ENCODE results near the gene PPP4R1. TPM values are rescaled to one million over a fixed set of nuclear protein-coding genes. Genes with fewer than 3 reads are reported as not detected.
"Not testable (repeated sequence)": the region's sequence is repeated elsewhere in the genome, so short reads cannot be mapped to it uniquely, and the experiment has no call there.

PPP4R1 gene
- total RNA-seq, 4 donors from 2014 or later, result 27.7 to 48.3 (median 32.0) TPM

DNA sequence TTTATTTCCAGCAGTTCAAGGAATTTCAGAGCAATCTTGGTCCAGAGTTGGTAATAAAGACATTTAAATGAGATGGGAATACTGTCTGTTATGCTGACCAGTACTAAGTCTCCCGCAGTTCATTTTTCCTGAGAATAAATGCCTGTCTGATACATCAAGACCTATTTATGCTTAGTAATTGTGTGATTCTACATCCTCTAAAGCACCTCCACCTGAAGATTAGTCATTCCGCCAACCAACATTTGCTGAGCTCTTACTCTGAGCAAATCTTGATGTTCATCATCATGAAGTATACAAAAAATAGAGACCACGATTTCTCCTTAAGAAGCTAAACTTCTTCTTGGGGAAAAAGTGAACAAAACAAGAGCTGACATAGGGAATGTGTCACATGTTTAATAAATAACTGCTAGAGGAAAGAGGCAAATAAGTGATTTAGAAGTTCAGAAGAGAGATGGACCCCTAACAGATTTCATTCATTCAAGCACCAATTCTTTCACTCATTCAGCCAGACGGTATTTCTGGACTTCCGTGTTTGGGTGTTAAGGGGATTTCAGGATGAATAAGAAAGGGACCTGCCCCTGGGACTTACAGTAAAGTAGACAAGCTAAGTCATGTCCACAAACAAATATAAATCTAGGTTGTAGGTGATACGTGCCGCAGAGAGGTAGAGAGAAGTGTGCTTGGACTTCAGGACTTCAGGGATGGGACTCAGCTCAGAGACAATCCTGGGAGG is 34.2 kb upstream of the PPP4R1 start:
- H3K9me3 ChIP-seq, result no peaks in the 10 kb centered on the region
- TF ChIP-seq, protein P1, sequence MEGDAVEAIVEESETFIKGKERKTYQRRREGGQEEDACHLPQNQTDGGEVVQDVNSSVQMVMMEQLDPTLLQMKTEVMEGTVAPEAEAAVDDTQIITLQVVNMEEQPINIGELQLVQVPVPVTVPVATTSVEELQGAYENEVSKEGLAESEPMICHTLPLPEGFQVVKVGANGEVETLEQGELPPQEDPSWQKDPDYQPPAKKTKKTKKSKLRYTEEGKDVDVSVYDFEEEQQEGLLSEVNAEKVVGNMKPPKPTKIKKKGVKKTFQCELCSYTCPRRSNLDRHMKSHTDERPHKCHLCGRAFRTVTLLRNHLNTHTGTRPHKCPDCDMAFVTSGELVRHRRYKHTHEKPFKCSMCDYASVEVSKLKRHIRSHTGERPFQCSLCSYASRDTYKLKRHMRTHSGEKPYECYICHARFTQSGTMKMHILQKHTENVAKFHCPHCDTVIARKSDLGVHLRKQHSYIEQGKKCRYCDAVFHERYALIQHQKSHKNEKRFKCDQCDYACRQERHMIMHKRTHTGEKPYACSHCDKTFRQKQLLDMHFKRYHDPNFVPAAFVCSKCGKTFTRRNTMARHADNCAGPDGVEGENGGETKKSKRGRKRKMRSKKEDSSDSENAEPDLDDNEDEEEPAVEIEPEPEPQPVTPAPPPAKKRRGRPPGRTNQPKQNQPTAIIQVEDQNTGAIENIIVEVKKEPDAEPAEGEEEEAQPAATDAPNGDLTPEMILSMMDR (IDR thresholded peaks at IDR 0.05 in 4 of 5, conservative IDR thresholded peaks at IDR 0.05 in 1 of 5), result no peak
- no peak for TF ChIP-seq POLR2A (IDR thresholded peaks at IDR 0.05)
- DNase-seq (no peak), ATAC-seq (no peak)
- H3K27ac ChIP-seq, result no peak overlapping the region
- no peaks in the 10 kb centered on the region for H3K4me1 ChIP-seq
- intact Hi-C loops (cut with DNase I; ENCODE audit: low total_unique reads), result no loop called here
- H3K27me3 ChIP-seq, result no peaks in the 10 kb centered on the region
- H3K4me3 ChIP-seq, result no peak overlapping the region
- in situ Hi-C loops (cut with MboI; ENCODE audit: low sequenced_read_pairs in 4 of 4), result no loop called here
- no peaks in the 10 kb centered on the region for H3K36me3 ChIP-seq

- DNase-seq, result no peak
- H3K27ac ChIP-seq, result no peak overlapping the region
- H3K4me3 ChIP-seq, result no peak overlapping the region
- TF ChIP-seq, protein P1 (IDR thresholded peaks at IDR 0.05 in 4 of 5, conservative IDR thresholded peaks at IDR 0.05 in 1 of 5), result no peak
- TF ChIP-seq POLR2A (IDR thresholded peaks at IDR 0.05), result no peak
- H3K27me3 ChIP-seq, result no peaks in the 10 kb centered on the region
- intact Hi-C loops (cut with DNase I; ENCODE audit: low total_unique reads), result no loop called here
- H3K4me1 ChIP-seq, result no peaks in the 10 kb centered on the region
- H3K36me3 ChIP-seq, result no peaks in the 10 kb centered on the region
- no peak for ATAC-seq
- H3K9me3 ChIP-seq, result no peaks in the 10 kb centered on the region
- in situ Hi-C loops (cut with MboI; ENCODE audit: low sequenced_read_pairs in 4 of 4), result no loop called here
Measured at GRCh38 chr18:9647496-9648323, 33.4 kb upstream of the PPP4R1 start.

DNA sequence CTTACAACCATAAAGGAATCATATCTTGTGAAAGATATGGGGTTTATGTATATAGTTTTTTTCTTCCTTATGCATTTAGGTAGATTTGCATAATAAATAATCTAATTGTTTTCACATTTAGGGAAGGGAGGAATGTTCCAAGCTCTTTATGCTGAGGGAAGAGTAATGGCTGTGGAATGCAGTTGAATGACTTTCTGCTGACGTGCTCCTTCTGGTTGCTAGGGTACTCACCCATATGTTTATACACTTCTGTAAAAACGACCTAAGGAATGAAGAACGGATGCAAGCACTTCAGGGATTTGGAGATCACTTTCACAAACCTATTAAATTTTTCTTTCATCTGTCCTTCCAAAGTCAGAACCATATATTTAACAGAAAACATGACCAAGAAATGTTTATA is 29.2 kb upstream of the PPP4R1 start:
- ATAC-seq, result no peak

DNA sequence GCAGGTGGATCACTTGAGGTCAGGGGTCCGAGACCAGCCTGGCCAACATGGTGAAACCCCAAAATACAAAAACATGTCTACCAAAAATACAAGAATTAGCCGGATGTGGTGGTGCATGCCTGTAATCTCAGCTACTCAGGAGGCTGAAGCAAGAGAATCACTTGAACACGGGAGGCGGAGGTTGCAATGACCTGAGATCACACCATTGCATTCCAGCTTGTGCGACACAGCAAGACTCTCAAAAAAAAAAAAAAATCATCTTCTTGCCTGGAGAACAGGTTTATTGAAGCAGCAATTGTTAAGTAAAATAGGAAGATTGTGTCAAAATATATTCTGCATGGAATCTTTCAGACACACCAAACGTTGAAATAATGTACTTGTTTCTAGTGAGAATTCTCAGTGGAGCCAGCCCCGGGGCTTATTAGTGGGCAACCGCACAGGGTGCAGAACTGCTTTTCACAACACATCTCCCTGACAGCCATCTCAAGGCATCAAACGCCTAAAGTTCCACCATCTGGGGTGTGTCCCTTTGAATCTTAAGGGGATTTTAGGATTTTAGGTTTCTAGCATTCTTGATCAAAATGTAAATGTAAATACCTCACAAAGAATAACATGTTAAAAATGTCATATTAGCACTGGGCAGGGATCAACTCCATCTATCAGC is 28.6 kb upstream of the PPP4R1 start:
- no peak overlapping the region for H3K4me3 ChIP-seq
- no peak overlapping the region for H3K27ac ChIP-seq
- TF ChIP-seq, protein P1 (IDR thresholded peaks at IDR 0.05 in 4 of 5, conservative IDR thresholded peaks at IDR 0.05 in 1 of 5), result no peak
- TF ChIP-seq POLR2A (IDR thresholded peaks at IDR 0.05), result no peak
- intact Hi-C loops (cut with DNase I; ENCODE audit: low total_unique reads), result no loop called here
- no peak for ATAC-seq
- no peaks in the 10 kb centered on the region for H3K4me1 ChIP-seq
- H3K27me3 ChIP-seq, result no peaks in the 10 kb centered on the region
- in situ Hi-C loops (cut with MboI; ENCODE audit: low sequenced_read_pairs in 4 of 4), result no loop called here
- no peaks in the 10 kb centered on the region for H3K9me3 ChIP-seq
- H3K36me3 ChIP-seq, result no peaks in the 10 kb centered on the region
- no peak for DNase-seq

More for the DNA sequence above, 29.2 kb upstream of the PPP4R1 start:
- no peak for DNase-seq
- Histone ChIP-seq H3K27me3 (no peaks in the 10 kb centered on the region), H3K9me3 (no peaks in the 10 kb centered on the region), H3K4me1 (no peaks in the 10 kb centered on the region), H3K4me3 (no peak overlapping the region), H3K27ac (no peak overlapping the region), H3K36me3 (no peaks in the 10 kb centered on the region)
- intact Hi-C loops (cut with DNase I; ENCODE audit: low total_unique reads) (no loop called here), in situ Hi-C loops (cut with MboI; ENCODE audit: low sequenced_read_pairs in 4 of 4) (no loop called here)
- TF ChIP-seq, protein P1 (IDR thresholded peaks at IDR 0.05 in 4 of 5, conservative IDR thresholded peaks at IDR 0.05 in 1 of 5), result no peak
- no peak for TF ChIP-seq POLR2A (IDR thresholded peaks at IDR 0.05)

DNA sequence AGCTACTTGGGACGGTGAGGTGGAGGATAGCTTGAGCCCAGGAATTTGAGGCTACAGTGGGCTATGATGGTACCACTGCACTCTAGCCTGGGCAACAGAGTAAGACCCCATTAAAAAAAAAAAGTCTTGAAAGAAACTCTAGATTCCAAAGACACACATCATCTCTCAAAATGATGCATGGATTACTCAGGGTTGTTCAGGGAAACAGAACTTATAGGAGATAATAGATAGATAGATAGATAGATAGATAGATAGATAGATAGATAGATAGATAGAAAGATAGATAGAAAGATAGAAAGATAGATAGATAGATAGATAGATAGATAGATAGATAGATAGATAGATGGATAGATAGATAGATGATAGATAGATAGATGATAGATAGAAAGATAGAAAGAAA is 26.7 kb upstream of the PPP4R1 start:
- intact Hi-C loops (cut with DNase I; ENCODE audit: low total_unique reads); H3K36me3 ChIP-seq; DNase-seq; ATAC-seq; H3K4me1 ChIP-seq; H3K27me3 ChIP-seq; H3K27ac ChIP-seq; H3K4me3 ChIP-seq; H3K9me3 ChIP-seq; in situ Hi-C loops (cut with MboI; ENCODE audit: low sequenced_read_pairs in 4 of 4): not testable (repeated sequence)

Measured in gastrocnemius medialis (tissue), 4 donors.